ENCODE data around the gene CDK2AP2.

The CDK2AP2 gene

GRCh38 chr11:67538306-67538705, 30.3 kb upstream of the CDK2AP2 start:
- H3K36me3 Mint-ChIP-seq, result no peaks in the 10 kb centered on the region
- H3K27me3 Mint-ChIP-seq, result peaks cover 6% of the 10 kb centered on the region
- no peak overlapping the region for H3K27ac Mint-ChIP-seq
- ATAC-seq (ENCODE audit: low read depth) (no peak), DNase-seq (ENCODE audit: low spot score in 2 of 2) (no peak)
- no peak overlapping the region for H3K4me3 Mint-ChIP-seq
- H3K4me1 Mint-ChIP-seq, result no peaks in the 10 kb centered on the region
- peaks cover 9% of the 10 kb centered on the region for H3K9me3 Mint-ChIP-seq

DNA sequence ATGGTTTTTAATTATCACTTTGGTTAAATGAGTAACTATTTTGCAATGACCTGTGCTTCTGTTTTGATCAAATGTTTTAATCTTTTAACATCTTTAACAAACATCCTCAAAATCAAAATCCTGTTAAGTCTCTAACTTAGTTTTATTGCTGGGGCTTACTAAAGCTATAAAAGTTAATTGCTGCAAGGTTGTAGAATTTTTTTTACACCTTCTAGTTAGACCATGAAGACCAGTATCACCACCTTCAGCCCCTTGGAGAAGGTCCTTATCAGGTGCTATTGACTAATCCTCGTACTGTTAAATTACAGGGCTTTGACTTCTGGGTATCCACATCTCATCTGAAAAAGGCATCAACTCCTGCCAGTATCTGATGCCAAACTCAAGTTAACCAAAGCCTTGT, 27.6 kb upstream of the CDK2AP2 start:
- Mint-ChIP-seq H3K4me3 (no peak overlapping the region), H3K4me1 (no peaks in the 10 kb centered on the region), H3K36me3 (no peaks in the 10 kb centered on the region), H3K27me3 (peaks cover 8% of the 10 kb centered on the region), H3K27ac (no peak overlapping the region), H3K9me3 (peaks cover 15% of the 10 kb centered on the region)
- DNase-seq (ENCODE audit: low spot score in 2 of 2) (no peak), ATAC-seq (ENCODE audit: low read depth) (no peak)

- Mint-ChIP-seq H3K4me3 (no peak overlapping the region), H3K36me3 (no peaks in the 10 kb centered on the region), H3K27me3 (peaks cover 11% of the 10 kb centered on the region), H3K4me1 (no peaks in the 10 kb centered on the region), H3K9me3 (peaks cover 15% of the 10 kb centered on the region), H3K27ac (no peak overlapping the region)
- no peak for ATAC-seq (ENCODE audit: low read depth)
- DNase-seq (ENCODE audit: low spot score in 2 of 2), result no peak
Observed at GRCh38 chr11:67534070-67534679, 26.2 kb upstream of the CDK2AP2 start.

DNA sequence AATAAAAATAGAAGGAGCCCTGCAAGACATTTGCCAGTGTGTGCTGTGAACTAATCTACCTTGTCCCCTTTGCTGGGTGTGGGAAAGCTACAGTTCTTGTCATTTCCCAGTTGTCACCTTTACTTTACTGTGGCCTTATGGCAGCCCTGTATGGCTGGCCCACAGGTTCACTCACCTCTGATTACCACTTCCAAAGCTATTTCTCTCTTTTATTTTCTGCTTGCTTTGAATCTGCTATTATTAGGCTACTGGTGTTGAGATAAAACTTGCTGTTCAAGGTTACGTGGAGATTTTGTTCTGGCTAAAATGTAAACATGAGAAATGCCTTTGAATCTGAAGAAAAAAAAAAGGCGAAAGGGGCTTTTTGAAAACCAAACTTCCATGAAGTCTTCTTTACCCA, 24.9 kb upstream of the CDK2AP2 start:
- ATAC-seq (ENCODE audit: low read depth) (no peak), DNase-seq (ENCODE audit: low spot score in 2 of 2) (no peak)
- Mint-ChIP-seq H3K36me3 (no peaks in the 10 kb centered on the region), H3K27ac (no peak overlapping the region), H3K4me1 (no peaks in the 10 kb centered on the region), H3K27me3 (peaks cover 9% of the 10 kb centered on the region), H3K9me3 (peaks cover 15% of the 10 kb centered on the region), H3K4me3 (no peak overlapping the region)

- H3K27ac Mint-ChIP-seq, result no peak overlapping the region
- peaks cover 20% of the 10 kb centered on the region for H3K9me3 Mint-ChIP-seq
- no peak for DNase-seq (ENCODE audit: low spot score in 2 of 2)
- peaks cover 23% of the 10 kb centered on the region for H3K27me3 Mint-ChIP-seq
- H3K4me1 Mint-ChIP-seq, result no peaks in the 10 kb centered on the region
- no peak overlapping the region for H3K4me3 Mint-ChIP-seq
- ATAC-seq (ENCODE audit: low read depth), result no peak
- H3K36me3 Mint-ChIP-seq, result peaks cover 5% of the 10 kb centered on the region
Observed at GRCh38 chr11:67530282-67530592, 22.3 kb upstream of the CDK2AP2 start.

GRCh38 chr11:67528376-67528775, 20.4 kb upstream of the CDK2AP2 start:
- H3K4me3 Mint-ChIP-seq, result no peak overlapping the region

DNA sequence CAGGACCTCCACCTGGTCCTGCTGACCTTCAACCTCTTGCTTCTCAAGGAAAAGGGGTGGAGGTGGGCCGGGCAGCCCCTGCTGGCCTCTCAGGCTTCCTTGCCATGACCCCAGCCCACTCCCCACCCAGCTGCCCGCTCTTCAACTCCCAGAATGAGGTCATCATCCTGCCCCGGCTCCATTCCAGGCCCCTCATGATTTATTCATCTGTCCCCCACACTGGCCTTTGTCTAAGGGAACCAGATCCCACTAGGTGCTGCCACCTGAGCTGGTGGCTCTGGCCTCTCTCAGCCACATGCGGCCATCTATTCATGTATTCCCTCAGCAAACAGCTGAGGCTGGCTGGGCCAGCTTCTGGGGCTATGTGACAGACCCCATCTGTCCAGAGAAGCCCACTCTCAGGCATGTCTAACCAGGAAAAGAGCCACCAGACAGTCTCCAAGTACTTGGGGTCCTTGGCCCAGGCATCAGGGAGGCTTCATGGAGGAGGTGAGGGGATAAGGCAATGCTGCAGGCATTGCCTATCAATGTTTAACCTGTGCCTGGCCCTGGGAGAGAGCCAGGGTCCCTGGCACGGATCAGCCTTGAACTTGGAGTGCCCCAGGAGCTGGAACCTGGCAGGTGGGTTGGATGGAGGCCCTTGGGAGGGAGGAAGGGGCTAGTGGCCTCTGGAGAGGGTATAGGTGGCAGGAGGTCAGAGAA, 17.5 kb upstream of the CDK2AP2 start:
- Mint-ChIP-seq H3K4me3 (no peak overlapping the region), H3K27ac (no peak overlapping the region), H3K36me3 (peaks cover 5% of the 10 kb centered on the region), H3K27me3 (peaks cover 34% of the 10 kb centered on the region), H3K4me1 (no peaks in the 10 kb centered on the region), H3K9me3 (peaks cover 5% of the 10 kb centered on the region)
- ATAC-seq (ENCODE audit: low read depth) (no peak), DNase-seq (ENCODE audit: low spot score in 2 of 2) (no peak)

More at GRCh38 chr11:67528376-67528775, 20.4 kb upstream of the CDK2AP2 start:
- no peak for DNase-seq (ENCODE audit: low spot score in 2 of 2)
- ATAC-seq (ENCODE audit: low read depth), result no peak
- H3K27me3 Mint-ChIP-seq, result peaks cover 31% of the 10 kb centered on the region
- peaks cover 11% of the 10 kb centered on the region for H3K9me3 Mint-ChIP-seq
- no peaks in the 10 kb centered on the region for H3K4me1 Mint-ChIP-seq
- no peak overlapping the region for H3K27ac Mint-ChIP-seq
- H3K36me3 Mint-ChIP-seq, result peaks cover 5% of the 10 kb centered on the region

DNA sequence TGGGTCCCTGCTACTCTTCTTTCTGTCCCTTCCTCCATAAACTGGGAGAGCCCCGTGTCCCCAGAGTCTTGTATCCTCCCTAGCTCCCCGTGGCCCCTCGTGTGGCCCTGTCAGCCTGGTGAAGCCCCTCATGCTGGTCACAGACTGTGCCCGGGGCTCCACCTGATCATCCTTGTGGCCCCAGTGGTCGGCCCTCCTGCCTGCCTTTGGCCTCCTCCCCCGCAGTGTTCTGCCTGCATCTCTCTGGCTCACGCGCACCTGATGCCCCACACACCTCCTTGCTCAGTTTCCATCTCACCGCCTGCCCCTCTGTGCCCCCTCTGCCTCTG, 16.5 kb upstream of the CDK2AP2 start:
- DNase-seq (ENCODE audit: low spot score in 2 of 2) (no peak), ATAC-seq (ENCODE audit: low read depth) (no peak)
- H3K4me1 Mint-ChIP-seq, result no peaks in the 10 kb centered on the region
- H3K27ac Mint-ChIP-seq, result no peak overlapping the region
- H3K9me3 Mint-ChIP-seq, result peaks cover 5% of the 10 kb centered on the region
- H3K4me3 Mint-ChIP-seq, result no peak overlapping the region
- peaks cover 34% of the 10 kb centered on the region for H3K27me3 Mint-ChIP-seq
- H3K36me3 Mint-ChIP-seq, result peaks cover 5% of the 10 kb centered on the region

DNA sequence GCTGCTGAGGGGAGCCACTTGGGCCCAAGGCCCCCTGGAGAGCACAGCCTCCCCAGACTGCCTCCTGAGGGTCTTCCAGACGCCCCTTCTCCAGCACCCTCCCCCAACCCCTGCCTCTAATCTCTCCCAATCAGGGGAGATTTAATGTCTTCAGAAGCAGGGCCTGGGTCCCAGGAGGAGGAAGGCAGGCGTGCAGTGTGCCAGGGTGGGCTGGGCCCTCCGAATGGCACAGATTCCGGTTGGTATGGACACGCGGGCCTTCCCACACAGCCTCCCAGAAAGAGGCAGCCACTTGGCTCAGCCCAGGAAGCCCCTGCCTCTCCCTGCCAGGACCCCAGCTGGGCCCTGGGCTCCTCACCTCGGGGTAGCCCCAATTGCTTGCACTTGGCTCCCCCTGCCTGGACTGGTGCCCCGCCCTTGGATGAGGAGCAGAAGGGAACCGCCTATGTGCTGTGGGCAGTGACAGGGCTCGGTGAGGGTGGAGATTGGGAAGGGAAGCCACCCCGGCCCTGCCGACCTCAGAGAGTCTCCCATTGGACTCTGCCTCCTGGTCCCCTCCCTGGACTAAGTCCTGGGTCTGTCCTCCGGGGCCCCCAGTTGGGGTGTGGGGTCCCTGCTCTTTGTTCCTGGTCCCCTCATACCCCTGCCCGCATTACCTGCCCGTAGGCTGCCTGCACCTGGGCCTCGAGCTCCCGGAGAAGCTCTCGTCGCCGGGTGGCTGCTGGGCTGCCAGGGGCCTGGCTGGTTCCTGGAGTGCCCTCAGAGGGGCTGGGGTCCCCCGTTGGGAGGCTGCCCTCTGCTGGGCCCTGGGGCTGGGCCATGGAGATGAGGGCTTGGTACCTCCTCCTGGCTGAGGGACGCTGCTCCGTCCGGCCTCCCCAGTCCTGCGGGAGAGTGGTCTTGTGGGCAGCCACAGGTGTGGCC, 15.9 kb upstream of the CDK2AP2 start:
- H3K4me3 Mint-ChIP-seq, result no peak overlapping the region
- no peak overlapping the region for H3K27ac Mint-ChIP-seq
- peaks cover 5% of the 10 kb centered on the region for H3K9me3 Mint-ChIP-seq
- peaks cover 30% of the 10 kb centered on the region for H3K27me3 Mint-ChIP-seq
- peaks cover 5% of the 10 kb centered on the region for H3K36me3 Mint-ChIP-seq
- DNase-seq (ENCODE audit: low spot score in 2 of 2), result no peak
- H3K4me1 Mint-ChIP-seq, result no peaks in the 10 kb centered on the region
- ATAC-seq (ENCODE audit: low read depth), result no peak

GRCh38 chr11:67522844-67523555, 15.0 kb upstream of the CDK2AP2 start, which contains the start of gene CABP2:
TSS of gene CABP2 (minus strand) at chr11:67523446. CDS start at chr11:67523326, 120 bp downstream.
- Mint-ChIP-seq H3K4me3 (no peak within 1 kb of the TSS), H3K27ac (no peak within 1 kb of the TSS), H3K9me3 (peaks cover 5% of the 10 kb centered on the region), H3K4me1 (no peaks in the 10 kb centered on the region), H3K27me3 (peaks cover 27% of the 10 kb centered on the region), H3K36me3 (peaks cover 5% of the 10 kb centered on the region)
- DNase-seq (ENCODE audit: low spot score in 2 of 2) (no peak), ATAC-seq (ENCODE audit: low read depth) (no peak)

- Mint-ChIP-seq H3K27me3 (peaks cover 24% of the 10 kb centered on the region), H3K4me1 (no peaks in the 10 kb centered on the region), H3K36me3 (peaks cover 2% of the 10 kb centered on the region), H3K27ac (no peak overlapping the region), H3K9me3 (peaks cover 2% of the 10 kb centered on the region), H3K4me3 (no peak overlapping the region)
- ATAC-seq (ENCODE audit: low read depth) (no peak), DNase-seq (ENCODE audit: low spot score in 2 of 2) (no peak)
Observed at GRCh38 chr11:67522338-67522737, 14.4 kb upstream of the CDK2AP2 start.

DNA sequence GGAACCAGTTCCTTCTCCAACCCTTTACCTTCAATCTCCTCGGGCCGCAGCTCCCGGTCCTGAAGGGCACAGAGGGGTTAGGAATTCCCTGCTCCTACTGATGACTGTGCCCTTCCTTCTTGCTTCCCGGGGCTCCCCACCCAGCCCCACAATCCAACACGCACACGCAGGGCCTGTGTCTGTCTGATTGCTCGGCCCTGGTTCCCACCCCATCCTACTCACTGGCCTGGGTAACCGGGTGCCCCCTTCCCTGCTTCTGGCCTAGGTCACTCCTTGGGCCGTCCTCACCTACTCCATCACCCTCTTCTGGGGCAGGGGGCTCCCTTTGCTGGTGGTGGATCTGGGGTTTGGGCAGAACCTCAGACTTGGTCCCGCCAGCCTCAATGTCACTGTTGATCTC, 14.0 kb upstream of the CDK2AP2 start:
- Mint-ChIP-seq H3K27me3 (peaks cover 21% of the 10 kb centered on the region), H3K4me3 (no peak overlapping the region), H3K27ac (no peak overlapping the region), H3K4me1 (no peaks in the 10 kb centered on the region), H3K9me3 (no peaks in the 10 kb centered on the region), H3K36me3 (no peaks in the 10 kb centered on the region)
- ATAC-seq (ENCODE audit: low read depth) (no peak), DNase-seq (ENCODE audit: low spot score in 2 of 2) (no peak)

- H3K36me3 Mint-ChIP-seq, result no peaks in the 10 kb centered on the region
- no peak overlapping the region for H3K4me3 Mint-ChIP-seq
Observed at GRCh38 chr11:67520856-67521824, 13.2 kb upstream of the CDK2AP2 start.

More at GRCh38 chr11:67520856-67521824, 13.2 kb upstream of the CDK2AP2 start:
- peaks cover 18% of the 10 kb centered on the region for H3K27me3 Mint-ChIP-seq
- H3K27ac Mint-ChIP-seq, result no peak overlapping the region
- DNase-seq (ENCODE audit: low spot score in 2 of 2) (no peak), ATAC-seq (ENCODE audit: low read depth) (no peak)
- H3K9me3 Mint-ChIP-seq, result no peaks in the 10 kb centered on the region
- no peaks in the 10 kb centered on the region for H3K4me1 Mint-ChIP-seq
